Smooth muscle cell of the brain vasculature (primary cell): Measurements from ENCODE around the gene CNBD2.
"Not testable (repeated sequence)": the region's sequence is repeated elsewhere in the genome, so short reads cannot be mapped to it uniquely, and the experiment has no call there.

Experiments used
- DNase-seq: peaks from one replicate; pipeline ENCODE4 v3.0.0-alpha.2; 2012; ENCODE audit warnings: low read depth, low spot score

The CNBD2 gene

DNA sequence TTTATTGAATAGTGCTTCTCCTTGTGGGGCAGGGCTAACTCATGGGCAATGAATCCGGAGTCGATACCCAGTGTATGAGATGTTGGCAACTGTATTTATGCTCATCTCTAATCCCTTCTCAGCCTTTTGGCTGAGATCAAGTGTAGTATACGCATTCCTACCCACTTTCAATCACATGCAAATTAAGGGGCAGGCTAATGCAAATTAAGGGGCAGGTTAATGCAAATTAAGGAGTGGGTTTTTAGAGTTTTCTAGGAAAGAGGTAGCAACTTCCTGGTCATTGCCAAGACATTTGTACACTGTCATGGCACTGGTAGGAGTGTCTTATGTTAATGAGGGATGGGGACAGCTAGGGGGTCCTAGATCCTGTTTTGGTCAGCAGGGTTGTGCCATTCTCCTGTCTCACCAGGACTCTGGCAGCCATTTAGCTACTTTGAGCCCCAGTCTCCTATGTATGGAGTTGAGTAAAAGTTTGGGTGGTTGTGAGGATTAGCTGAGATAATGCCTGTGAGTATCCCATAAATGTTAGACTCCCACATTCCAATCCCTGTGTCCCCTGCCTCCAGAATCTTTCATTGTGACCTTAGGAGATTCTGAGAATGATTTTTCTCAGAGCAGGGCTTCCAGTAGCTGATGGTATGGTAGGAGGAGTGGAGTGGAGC is at the start of gene CNBD2:
TSS of gene CNBD2 (plus strand) at position 612 of the 662 bp plus-strand sequence. CDS start 173 bp downstream, outside the sequence.
- DNase-seq, result no peak

DNA sequence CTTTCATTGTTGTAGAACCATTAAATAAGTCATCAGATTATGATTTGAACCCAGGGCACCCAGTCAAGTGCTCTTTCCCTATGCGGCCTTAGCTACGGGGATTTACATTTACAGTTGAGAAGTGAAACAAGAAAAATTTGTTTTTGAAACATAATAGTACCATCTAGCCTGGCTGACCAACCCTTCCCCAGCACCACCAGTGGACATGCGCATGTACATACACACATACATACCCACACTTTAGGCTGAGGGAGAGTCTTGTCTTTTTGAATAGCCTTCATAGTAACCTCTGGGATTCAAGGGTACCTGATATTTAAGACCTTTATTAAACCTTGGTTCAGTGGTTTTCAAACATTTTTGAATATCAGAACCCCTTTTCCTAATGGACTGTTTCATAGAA is 47.9 kb upstream of the CNBD2 start:
- no peak for DNase-seq

DNA sequence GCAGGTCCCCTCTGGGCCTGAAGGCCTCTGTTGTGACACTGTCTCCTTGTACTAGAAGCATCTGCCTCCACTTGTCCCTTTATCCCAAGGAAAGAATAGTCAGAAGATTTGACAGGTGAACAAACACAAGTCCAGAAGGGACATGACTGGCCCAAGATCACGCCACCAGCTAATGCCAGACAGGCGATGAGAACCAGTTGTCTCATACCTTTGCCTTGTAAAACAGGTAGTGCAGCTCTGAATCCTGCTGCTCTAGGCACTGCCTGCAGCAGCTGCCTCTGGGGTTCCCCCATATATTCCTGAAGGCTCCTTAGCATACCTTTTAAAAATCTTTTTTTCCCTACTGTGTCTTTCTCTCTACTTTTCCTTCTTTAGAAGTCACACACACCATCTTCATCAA is 39.1 kb upstream of the CNBD2 start:
- DNase-seq, result no peak

DNA sequence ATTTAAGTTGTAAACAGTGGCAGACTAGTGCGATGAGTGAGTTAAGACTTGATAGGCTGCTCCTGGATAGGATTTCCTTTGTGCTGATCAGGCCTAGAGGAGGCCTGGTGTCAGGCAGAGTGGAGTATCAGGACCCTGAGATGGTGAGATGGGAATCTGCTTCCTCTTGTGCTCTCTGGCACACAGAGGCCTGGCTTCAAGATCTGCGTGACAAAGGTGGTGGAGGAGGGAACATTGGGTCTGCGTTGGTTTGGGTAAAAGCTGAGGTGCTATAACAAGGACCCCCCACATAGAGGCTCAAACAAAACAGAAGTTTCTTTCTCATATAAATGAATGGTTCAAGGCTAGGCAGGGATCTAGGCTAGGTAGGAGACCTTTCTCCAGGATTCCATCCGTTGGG is 34.3 kb upstream of the CNBD2 start:
- DNase-seq, result no peak

DNA sequence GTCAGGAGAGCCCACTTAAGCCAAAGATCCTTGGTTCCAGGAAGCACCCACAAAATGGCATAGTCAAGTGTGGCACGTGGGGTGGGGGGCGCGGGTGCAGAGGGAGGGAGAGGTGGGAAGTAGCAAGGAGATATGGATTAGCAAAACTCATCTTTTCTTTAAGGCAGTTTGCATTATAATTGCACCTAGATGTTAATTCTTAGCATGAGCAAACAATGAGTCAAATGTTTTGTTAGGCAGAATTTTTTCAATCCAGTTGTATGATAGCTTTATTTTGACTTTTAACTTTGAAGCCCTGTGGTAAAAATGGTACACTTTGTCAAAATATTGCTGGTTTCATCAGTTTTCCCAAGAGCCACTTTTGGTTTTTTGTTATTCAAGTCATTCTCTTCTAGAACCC is 29.1 kb upstream of the CNBD2 start:
- DNase-seq, result no peak

DNA sequence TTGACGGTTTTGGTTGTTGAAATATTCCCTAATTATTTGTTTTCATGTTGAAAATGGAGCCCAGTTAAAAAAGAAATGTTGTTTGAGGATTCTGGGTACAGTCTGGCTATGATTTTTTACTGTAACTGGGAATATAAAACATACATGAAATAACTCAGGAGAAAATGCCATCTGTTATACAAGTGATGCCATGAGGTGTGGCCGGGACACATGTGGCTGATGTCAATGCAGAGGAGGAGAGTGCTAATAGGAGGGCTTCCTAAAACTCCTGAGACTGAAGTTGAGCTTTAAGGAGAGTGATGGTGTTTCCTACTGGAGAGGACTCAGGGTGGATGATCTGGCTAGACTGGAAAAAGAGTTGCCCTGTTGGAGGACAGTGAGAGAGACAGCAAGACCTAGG is 26.8 kb upstream of the CNBD2 start:
- no peak for DNase-seq

DNA sequence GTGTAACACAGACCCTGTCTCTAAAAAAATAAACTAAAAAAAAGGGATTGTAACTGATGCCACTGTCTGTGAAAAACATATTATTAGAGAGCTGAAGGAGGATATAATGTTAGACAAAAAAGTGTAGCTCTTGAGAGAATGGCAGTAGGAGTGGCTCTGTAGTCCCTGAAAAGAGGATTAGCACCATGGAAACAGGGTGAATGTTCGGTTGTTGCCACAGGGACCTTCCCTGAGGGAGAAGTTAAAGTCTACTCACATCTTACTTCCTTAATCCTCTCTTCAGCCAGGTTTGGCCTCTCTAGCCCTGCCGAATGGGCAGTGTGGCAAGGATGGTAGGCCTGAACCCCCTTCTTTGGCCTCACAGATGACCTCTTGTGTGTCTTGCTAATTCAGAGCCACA is 26.1 kb upstream of the CNBD2 start:
- no peak for DNase-seq

DNA sequence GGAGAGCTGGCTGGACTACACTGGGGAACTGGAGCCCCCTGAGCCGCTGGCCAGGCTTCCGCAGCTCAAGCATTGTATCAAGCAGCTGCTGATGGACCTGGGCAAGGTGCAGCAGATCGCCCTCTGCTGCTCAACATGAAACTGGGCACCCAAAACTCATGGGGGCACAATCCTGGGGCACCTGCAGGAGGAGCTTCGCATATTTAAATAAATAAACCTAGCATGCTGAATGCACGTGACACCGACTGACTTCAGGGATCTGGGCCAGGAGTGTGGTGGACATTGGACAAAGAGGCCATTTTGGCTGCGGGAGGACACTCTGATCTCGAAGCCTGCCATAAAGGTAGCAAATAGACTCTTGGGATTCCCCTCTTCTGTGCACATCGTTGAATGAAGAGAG is 20.9 kb upstream of the CNBD2 start:
- no peak for DNase-seq

DNA sequence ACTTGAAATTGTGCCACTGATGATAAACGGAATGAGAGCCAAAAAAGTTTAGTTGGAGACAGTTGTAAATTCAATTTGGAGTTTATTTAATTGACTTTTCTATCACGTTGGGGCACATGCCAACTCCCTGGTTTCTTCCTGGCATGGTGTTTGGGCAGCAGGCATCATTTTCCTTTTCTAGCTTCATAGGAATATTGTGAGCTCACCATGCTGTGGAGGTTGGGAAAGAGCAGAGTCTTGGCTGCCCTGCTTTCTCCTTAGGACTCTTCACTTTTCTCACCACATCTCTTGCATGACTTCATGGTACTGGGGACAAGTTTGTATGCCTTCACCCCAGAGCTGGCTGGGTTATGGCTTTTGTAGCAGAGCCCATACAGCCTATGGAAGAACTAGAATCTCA is 20.5 kb upstream of the CNBD2 start:
- DNase-seq, result no peak

DNA sequence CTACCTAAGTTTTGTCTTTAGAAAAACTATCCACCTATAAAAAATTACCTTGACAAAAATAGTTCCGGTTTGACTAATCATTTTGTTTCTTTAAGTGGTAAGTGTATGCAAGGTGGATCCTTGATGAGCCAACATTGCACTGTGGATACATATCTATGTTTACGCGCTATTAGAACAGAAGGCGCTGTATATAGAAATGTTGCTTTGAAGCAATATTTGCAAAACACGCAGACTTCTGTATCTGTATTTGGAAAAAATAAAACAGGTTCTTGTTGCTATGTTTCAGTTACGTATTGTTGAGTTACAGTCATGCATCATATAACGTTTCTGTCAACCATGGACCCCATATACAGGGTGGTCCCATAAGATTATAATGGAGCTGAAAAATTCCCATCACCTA is 18.3 kb upstream of the CNBD2 start:
- DNase-seq, result no peak

DNA sequence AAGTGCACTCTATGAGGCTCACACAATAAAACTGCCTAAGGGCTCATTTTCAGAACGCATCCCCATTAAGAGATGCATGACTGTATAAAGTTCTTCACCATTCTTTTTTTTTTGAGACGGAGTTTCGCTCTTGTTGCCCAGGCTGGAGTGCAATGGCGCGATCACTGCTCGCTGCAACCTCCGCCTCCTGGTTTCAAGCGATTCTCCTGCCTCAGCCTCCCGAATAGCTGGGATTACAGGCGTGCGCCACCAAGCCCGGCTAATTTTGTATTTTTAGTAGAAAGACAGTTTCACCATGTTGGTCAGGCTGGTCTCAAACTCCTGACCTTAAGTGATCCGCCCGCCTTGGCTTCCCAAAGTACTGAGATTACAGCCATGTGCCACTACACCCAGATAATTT is 16.3 kb upstream of the CNBD2 start:
- not testable (repeated sequence) for DNase-seq

DNA sequence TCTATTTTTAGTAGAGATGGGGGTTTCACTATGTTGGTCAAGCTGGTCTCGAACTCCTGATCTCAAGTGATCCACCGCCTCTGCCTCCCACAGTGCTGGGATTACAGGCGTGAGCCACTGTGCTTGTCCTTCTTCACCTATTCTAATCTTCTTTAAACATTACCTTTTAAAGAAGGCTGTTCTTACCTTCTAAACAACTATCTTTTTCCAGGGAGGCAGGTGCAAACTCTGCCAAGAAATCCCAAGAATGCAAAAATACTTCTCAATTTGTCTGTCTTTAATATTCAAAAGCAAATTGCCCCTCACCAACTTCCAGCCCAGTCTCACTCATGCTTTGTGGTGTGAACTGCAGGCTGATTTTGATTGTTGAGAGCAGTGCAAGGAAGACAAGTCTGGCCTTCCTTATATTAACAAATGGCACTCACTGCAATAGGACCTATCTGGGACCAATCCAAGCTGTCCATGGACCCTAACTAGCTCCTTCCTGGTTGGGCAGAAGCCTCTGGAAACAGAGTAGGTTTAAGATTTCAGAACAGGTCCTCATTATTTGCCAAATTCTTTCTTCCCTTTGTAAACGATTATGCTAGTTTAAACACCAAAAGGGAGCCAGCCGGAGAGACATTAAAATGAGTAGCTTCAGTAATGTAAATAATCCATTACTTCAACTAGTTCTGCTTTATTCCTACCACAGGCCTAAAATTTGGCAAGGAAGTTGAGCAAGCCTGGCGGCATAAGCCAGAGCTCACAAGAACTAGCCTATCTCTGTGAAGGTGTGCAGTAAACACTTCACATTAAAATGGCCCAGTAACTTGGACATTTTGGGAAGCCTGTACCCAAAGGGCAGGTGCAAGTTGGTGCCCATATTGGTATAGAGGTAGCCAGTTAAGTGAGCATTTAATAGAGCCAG is 15.7 kb upstream of the CNBD2 start:
- no peak for DNase-seq

DNA sequence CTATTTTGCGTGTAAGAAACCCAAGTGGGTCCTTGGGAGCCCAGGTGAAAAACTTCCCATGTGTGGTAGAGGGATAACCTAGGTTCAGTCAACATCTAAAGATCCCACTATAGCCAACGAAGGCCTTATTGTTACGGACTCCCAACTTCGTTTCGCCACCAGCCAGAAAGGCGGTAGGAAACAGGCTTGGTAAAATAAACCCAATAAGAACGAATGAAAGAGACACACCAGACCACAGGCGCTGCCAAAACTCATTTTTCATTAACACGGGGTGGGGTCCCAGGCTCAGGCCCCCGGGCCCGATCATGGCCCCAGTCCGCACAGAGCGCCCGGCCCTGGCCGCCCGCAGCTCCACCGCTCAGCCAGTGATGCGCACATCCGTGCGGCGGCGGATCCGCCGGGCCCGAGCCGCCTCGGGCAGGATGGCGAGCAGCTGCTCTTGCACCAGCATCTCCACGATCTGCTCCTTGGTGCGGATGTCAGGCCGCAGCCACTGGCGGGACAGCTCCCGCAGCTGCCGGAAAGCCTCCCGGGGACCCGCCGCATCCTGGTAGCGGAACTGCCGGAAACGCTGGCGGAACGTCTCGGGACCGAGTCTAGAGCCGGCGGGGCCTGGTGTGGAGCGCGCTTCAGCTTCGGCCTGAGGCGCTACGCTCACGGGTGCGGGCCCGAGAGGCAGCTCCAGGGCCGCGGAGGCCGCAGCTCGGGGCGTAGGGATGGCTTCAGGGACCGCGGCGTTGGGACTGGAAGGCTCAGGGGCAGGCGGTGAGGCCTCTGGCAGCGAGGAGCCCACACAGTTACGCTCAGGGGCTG is 14.8 kb upstream of the CNBD2 start:
- no peak for DNase-seq

DNA sequence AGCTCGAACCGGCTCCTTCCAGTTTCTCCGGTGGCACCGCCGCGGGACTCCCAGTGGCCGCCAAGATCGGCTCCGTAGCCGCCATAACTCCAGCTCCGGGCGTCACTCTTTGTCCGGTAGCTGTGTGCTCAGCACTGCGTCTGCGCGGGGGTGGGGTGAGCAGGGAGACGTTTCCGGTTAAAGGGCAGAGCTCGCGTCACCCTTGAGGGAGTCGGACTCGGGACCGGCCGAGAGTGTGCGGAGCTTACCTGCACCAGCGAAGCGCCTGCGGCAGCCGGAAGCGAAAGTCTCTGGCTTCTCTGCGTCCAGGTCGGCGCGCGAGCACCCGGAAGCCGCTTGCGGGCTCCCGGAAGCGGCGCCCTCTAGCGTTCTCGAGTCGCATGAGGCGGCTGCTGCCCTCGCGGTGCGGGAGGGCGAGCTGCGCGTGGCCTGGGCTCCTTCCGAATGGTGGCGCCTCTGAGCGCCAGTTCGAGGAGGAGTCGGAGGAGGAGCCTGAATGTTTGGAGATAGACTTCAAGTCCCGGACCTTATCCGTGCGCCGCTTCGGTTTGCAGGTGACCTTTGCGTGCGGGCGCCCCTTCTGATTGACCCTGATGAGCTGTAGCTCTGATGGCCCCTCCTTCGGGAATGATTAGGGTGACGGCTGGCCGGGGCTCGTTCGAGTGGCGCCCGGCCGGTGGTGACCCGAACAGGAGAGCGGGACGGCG is 14.0 kb upstream of the CNBD2 start, which contains the start of gene SCAND1:
TSS of gene SCAND1 (minus strand) at position 303 of the 707 bp plus-strand sequence. CDS start at position 85, 218 bp downstream.
- DNase-seq, result peak; percentile 91

DNA sequence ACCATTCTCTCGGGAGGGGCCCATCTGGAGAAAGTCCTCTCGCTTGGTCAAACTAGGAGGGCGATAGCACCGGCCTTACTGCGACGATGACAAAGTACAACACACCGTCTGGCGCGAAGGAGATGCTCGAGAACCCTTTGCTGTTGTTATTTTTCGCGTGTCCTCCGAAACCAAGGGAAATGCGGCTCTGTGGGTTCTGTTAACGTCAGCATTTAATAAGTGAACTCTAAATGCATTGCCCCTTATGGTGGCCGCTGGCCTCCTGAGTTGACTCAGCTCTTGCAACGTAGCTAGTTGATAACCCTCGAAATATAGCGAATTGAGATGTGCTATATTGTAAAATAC is 13.5 kb upstream of the CNBD2 start:
- no peak for DNase-seq

DNA sequence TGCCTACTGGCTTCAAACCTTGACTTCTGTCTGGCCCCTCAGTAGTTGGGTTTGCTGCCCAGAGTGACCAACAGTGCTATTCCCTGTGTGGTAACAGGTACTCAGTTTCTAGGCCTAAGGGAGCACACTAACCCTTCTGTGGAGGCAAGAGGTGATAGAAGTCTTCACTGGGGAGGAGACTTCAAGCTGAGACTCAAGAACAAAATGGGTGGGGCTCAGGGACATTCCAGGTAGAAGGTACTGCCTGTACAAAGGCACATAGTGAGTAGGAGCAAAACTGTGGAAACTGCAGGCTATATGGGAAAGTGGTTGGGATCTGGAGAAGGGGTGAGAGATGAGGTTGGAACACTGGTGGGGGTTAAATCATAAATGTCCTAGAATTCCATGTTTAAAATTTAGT is 11.8 kb upstream of the CNBD2 start:
- no peak for DNase-seq

DNA sequence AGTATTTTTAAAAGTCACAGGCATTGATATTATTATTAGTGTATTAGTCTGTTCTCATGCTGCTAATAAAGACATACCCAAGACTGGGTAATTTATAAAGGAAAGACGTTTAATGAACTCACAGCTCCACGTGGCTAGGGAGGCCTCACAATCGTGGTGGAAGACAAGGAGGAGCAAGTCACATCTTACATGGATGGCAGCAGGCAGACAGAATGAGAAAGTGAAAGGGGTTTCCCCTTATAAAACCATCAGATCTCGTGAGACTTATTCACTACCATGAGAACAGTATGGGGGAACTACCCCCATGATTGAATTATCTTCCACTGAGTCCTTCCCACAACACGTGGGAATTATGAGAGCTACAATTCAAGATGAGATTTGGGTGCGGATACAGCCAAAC is 9.1 kb upstream of the CNBD2 start:
- DNase-seq, result not testable (repeated sequence)

DNA sequence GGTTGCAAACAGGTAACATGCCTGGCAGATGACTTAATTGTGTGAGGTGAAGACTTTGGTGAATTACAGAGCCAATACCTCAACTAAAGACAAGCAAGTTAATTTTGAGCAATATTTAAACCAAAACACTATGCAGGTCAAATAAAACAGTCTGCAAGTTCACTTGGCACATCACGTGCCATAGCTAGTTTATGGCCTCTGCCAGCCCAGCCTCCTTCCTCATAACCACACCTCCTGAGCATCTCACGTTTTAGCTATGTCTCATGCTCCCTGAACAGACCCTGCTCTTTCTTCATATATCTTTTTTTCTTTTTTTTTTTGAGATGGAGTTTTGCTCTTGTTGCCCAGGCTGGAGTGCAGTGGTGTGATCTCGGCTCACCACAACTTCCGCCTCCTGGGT is 4.5 kb upstream of the CNBD2 start:
- no peak for DNase-seq

DNA sequence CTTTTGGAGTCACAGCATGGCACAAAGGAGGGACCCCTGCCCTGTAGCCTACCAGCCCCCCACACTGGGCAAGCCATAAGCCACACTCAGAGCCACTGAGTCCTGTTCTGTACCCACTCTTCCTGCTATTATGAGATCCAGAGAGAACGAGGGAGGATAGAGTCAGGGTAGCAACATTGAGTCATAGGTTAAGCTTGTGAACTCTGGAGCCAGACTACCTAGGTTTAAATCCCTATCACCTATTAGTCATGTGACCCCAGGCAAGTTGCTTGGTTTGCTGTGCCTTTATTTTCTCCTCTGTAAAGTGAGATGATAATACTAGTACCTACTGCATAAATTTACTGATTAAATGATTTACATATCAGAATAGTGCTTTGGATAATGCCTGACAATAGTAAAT is 540 bp downstream of the CNBD2 start:
- no peak for DNase-seq

DNA sequence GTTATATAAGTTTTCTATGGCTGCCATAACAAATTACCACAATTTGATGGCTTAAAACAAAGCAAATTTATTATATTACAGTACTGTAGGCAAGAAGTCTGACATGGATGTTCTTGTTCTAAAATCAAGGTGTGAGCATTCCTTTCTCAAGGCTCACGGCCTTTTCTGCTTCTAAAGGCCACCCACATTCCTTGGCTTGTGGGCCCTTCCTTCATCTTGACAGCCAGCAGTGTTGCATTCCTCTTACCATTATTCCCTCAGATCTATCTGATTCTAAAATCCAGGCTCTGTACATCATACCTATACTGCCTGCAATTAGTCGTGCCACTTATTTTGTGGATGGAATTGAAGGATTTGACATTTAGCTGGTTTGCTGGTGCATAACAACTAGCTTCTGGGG is 3.6 kb downstream of the CNBD2 start:
- DNase-seq, result no peak

DNA sequence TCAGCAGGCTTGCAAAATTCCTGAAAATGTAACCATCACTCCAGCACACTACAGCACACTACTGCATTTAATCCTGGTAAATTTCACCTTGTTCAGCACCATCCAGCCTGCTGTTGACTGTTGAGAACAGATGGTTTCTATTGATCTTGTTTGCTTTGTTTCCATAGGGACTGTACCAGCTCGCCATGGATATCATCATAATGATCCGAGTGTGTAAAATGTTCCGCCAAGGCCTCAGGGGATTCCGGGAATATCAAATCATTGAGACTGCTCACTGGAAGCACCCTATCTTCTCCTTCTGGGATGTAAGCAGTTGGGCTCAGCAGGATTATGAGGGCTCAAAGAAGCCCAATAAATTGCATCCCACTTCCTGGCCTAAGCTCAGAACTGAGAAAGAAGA is 4.1 kb downstream of the CNBD2 start:
- no peak for DNase-seq

DNA sequence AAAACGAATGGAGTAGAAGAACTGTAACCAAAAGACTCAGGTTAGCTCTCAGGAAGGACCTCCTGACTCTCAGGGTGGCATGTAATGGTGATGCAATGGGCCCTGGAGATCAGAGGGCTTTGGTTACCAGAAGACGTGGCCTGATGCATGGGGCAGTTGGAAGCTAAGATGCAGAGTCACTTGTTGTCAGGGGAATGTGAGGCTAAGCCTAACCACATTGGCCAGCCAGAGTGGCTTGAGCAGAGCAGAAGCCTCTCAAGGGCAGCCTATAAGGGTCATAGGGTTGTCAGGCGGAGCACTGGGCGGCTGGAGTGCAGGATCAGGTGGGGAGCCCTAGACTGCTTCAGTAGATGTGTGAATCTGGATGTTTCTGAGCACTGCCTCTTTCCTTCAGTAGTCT is 5.9 kb downstream of the CNBD2 start:
- DNase-seq, result no peak
